ENCODE results near the gene DNAJC17.

- TF ChIP-seq CHD2 (IDR thresholded peaks at IDR 0.05; ENCODE audit: low read depth, low read length) (no peak), CTCF (CRISPR knock-in tag; IDR thresholded peaks at IDR 0.05) (no peak), RERE (CRISPR knock-in tag; IDR thresholded peaks at IDR 0.05; ENCODE audit: low read depth) (no peak)
These were observed 40.1 kb downstream of the DNAJC17 start for GRCh38 chr15:40766906-40767837.

Data from HepG2 (cell line).